HepG2 (cell line): Measurements from ENCODE around the gene MYLK. TPM values are rescaled to one million over a fixed set of nuclear protein-coding genes. Genes with fewer than 3 reads are reported as not detected.

ENCODE experiments used
- ATF7-NPFF ChIP-seq: sonication (generic); formaldehyde crosslinking; IDR thresholded peaks from 2 replicates; pipeline ENCODE4 v1.8.1; 2023; ENCODE audit warnings: mild to moderate bottlenecking, low read depth, missing genetic modification reagents, moderate library complexity
- JUND ChIP-seq: sonication (generic); formaldehyde crosslinking; IDR thresholded peaks from 2 replicates; pipeline ENCODE4 v1.8.0; 2022; ENCODE audit warnings: mild to moderate bottlenecking, missing genetic modification reagents
- KMT2A ChIP-seq: sonication (generic); formaldehyde crosslinking; IDR thresholded peaks from 2 replicates; pipeline ENCODE4 v1.4.0; 2020; ENCODE audit warnings: missing genetic modification reagents
- MATR3 ChIP-seq: sonication (generic); formaldehyde crosslinking; IDR thresholded peaks from 2 replicates; pipeline ENCODE4 v1.4.0; 2020; ENCODE audit warnings: missing genetic modification reagents
- NR2F2 ChIP-seq: IDR thresholded peaks from 2 replicates; pipeline ENCODE4 v1.6.1; 2012; ENCODE audit warnings: low read depth, inconsistent platforms, borderline replicate concordance
- ONECUT2 ChIP-seq: sonication (generic); formaldehyde crosslinking; IDR thresholded peaks from 2 replicates; pipeline ENCODE4 v1.4.0; 2020; ENCODE audit warnings: missing genetic modification reagents
- RBFOX2 ChIP-seq: fragments of 200-400 bp; formaldehyde crosslinking; IDR thresholded peaks from 2 replicates; pipeline ENCODE4 v1.6.1; 2017; ENCODE audit warnings: low read depth, mild to moderate bottlenecking, low read length
- SNAPC2 ChIP-seq: sonication (generic); formaldehyde crosslinking; IDR thresholded peaks from 2 replicates; pipeline ENCODE4 v1.8.1; 2022; ENCODE audit warnings: mild to moderate bottlenecking, missing genetic modification reagents
- STAG1 ChIP-seq: sonication (generic); formaldehyde crosslinking; IDR thresholded peaks from 2 replicates; pipeline ENCODE4 v1.4.0; 2020; ENCODE audit warnings: missing genetic modification reagents
- TARDBP ChIP-seq: sonication (generic); formaldehyde crosslinking; IDR thresholded peaks from 2 replicates; pipeline ENCODE4 v1.8.0; 2022; ENCODE audit warnings: mild to moderate bottlenecking, missing genetic modification reagents
- ZNF407 ChIP-seq: sonication (generic); formaldehyde crosslinking; IDR thresholded peaks from one replicate; pipeline ENCODE4 v1.5.1; 2020; ENCODE audit warnings: mild to moderate bottlenecking, missing genetic modification reagents; ENCODE audit errors: not compliant biosample characterization
- ZNF7 ChIP-seq: IDR thresholded peaks from 2 replicates; pipeline ENCODE4 v1.6.1; 2016; ENCODE audit warnings: missing biosample characterization, missing genetic modification reagents
- ZNF703 ChIP-seq: sonication (generic); formaldehyde crosslinking; IDR thresholded peaks from 2 replicates; pipeline ENCODE4 v1.5.1; 2020; ENCODE audit warnings: missing genetic modification reagents, mild to moderate bottlenecking, moderate library complexity, borderline replicate concordance
- ZNF720 ChIP-seq: sonication (generic); formaldehyde crosslinking; IDR thresholded peaks from 2 replicates; pipeline ENCODE4 v1.4.0; 2020; ENCODE audit warnings: missing genetic modification reagents
- polyA plus RNA-seq, 8 experiments: library from polyadenylated mRNA; depleted of rRNA in 3 of 8; stranded (reverse) in 7 of 8; unstranded in 1 of 8; fragments of >200 nt; fragmentation: Illumina TruSeq in 4 of 8; extraction: Trizol in 4 of 8; gene quantifications; 2 replicates each; pipeline versions ENCODE4 v1.2.1 to v1.2.3, GENCODE V29; 2011 to 2016; ENCODE audit warnings: low read depth in 4 of 8, missing spikeins in 1 of 8, mixed read lengths in 1 of 8; ENCODE audit not compliant: insufficient read depth in 1 of 8
- total RNA-seq, 5 experiments: library from RNA; depleted of rRNA; stranded (reverse); fragments of >200 nt; fragmentation: Illumina TruSeq; extraction: Trizol; gene quantifications; 2 replicates each; pipeline ENCODE4 v1.2.3, GENCODE V29; 2016; ENCODE audit warnings: low read depth in 1 of 5
- TF ChIP-seq, protein P1 (sequence below): sonication (generic); formaldehyde crosslinking; IDR thresholded peaks from 2 replicates; pipeline ENCODE4 v1.4.0; 2020; ENCODE audit warnings: missing genetic modification reagents, borderline replicate concordance

The MYLK gene
- total and polyA plus RNA-seq, 2 of the 13 experiments (the other 11 are each of a cell fraction or from before 2014, with no cell fraction given), result 10.6 to 34.9 TPM

DNA sequence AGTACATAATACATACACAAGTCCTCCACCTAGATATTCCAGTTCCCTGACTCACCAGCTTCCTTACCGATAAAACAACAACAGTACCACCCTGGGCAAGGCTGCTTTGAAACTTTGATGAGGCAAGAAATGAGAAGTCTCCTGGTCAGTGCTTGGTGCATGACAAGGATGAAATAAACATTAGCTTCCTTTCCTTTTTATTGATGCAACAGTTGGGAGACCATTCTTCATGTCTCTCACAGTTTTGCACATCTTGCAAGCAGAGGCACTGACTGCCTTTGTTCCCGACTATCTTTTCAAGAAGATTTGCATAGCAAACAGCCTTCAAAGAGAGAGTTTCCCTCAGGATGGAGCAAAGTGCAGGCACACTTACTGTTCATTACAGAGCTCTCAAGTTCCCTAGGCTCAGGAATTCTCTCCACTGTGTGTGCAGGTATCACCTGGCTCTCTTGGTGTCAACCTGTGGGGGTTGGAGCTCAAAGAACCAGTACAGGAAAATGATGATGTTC lies 65.2 kb downstream of the MYLK start (continued):
- no peak for TF ChIP-seq ZNF7
- TF ChIP-seq NR2F2, result no peak; the same call in 1 of the 2 replicates
- no peak for TF ChIP-seq ZNF703
- no peak for TF ChIP-seq ONECUT2 (CRISPR knock-in tag)
- TF ChIP-seq RBFOX2, result no peak
- TF ChIP-seq TARDBP, result no peak
- TF ChIP-seq ZNF720 (CRISPR knock-in tag), result no peak
- no peak for TF ChIP-seq KMT2A (CRISPR knock-in tag)
- no peak for TF ChIP-seq JUND (CRISPR knock-in tag)
- TF ChIP-seq SNAPC2 (CRISPR knock-in tag), result no peak
- no peak; the same call in 1 of the 2 replicates for TF ChIP-seq STAG1 (CRISPR knock-in tag)
- no peak for TF ChIP-seq MATR3 (CRISPR knock-in tag)
- TF ChIP-seq, protein P1, sequence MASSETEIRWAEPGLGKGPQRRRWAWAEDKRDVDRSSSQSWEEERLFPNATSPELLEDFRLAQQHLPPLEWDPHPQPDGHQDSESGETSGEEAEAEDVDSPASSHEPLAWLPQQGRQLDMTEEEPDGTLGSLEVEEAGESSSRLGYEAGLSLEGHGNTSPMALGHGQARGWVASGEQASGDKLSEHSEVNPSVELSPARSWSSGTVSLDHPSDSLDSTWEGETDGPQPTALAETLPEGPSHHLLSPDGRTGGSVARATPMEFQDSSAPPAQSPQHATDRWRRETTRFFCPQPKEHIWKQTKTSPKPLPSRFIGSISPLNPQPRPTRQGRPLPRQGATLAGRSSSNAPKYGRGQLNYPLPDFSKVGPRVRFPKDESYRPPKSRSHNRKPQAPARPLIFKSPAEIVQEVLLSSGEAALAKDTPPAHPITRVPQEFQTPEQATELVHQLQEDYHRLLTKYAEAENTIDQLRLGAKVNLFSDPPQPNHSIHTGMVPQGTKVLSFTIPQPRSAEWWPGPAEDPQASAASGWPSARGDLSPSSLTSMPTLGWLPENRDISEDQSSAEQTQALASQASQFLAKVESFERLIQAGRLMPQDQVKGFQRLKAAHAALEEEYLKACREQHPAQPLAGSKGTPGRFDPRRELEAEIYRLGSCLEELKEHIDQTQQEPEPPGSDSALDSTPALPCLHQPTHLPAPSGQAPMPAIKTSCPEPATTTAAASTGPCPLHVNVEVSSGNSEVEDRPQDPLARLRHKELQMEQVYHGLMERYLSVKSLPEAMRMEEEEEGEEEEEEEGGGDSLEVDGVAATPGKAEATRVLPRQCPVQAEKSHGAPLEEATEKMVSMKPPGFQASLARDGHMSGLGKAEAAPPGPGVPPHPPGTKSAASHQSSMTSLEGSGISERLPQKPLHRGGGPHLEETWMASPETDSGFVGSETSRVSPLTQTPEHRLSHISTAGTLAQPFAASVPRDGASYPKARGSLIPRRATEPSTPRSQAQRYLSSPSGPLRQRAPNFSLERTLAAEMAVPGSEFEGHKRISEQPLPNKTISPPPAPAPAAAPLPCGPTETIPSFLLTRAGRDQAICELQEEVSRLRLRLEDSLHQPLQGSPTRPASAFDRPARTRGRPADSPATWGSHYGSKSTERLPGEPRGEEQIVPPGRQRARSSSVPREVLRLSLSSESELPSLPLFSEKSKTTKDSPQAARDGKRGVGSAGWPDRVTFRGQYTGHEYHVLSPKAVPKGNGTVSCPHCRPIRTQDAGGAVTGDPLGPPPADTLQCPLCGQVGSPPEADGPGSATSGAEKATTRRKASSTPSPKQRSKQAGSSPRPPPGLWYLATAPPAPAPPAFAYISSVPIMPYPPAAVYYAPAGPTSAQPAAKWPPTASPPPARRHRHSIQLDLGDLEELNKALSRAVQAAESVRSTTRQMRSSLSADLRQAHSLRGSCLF (CRISPR knock-in tag), result no peak
- no peak for TF ChIP-seq ATF7-NPFF (CRISPR knock-in tag)
- no peak for TF ChIP-seq ZNF407 (CRISPR knock-in tag)
